Measurements from ENCODE around the gene RMC1.
"Not testable (repeated sequence)": the region's sequence is repeated elsewhere in the genome, so short reads cannot be mapped to it uniquely, and the experiment has no call there.

Gene RMC1

GRCh38 chr18:23503038-23503962, at the start of gene RMC1:
RMC1 (plus strand) TSS chr18:23503511; CDS start chr18:23503619, 108 bp downstream.
- DNase-seq (ENCODE audit: low read depth in 2 of 2) = peak; percentile 93 to 96

GRCh38 chr18:23453680-23454058, 49.6 kb upstream of the RMC1 start:
- no peak for DNase-seq (ENCODE audit: low read depth in 2 of 2)

GRCh38 chr18:23456835-23457234, 46.5 kb upstream of the RMC1 start:
- DNase-seq (ENCODE audit: low read depth in 2 of 2) = no peak

DNA sequence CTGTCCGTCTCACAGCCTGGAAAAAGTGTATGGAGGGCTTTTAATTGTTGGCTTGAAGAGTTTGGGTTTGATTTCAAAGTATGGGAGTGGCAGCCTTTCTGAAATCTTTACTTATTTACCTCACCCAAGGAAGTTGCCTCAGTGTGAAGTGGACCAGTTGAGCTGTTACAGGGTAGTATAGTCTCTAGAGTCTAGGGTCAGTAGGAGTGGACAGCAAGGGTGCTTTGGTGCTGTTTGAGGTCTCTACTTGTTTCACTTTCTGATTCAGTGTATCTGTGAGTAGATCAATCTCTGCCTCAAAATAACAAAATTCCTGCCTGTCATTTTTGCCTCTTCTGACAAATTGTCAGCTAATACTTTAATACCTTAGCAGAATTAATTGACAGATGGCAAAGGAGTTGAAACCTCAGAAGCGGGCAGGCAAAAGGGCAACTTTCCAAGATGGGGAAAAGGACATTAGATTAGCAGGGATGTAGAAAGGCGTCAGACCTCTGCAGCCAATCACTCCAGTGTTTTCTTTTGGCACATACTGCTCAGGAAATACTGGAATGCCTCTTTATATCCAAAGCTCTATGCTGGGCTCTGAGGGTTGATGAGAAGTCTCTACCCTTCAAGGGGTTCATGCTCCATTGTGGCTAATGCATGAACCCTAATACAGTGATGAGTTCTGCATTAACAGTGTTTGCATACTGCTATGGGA, 44.3 kb upstream of the RMC1 start:
- no peak for DNase-seq (ENCODE audit: low read depth in 2 of 2)

- DNase-seq (ENCODE audit: low read depth in 2 of 2) = no peak
Measured at GRCh38 chr18:23459530-23459921, 43.8 kb upstream of the RMC1 start.

DNA sequence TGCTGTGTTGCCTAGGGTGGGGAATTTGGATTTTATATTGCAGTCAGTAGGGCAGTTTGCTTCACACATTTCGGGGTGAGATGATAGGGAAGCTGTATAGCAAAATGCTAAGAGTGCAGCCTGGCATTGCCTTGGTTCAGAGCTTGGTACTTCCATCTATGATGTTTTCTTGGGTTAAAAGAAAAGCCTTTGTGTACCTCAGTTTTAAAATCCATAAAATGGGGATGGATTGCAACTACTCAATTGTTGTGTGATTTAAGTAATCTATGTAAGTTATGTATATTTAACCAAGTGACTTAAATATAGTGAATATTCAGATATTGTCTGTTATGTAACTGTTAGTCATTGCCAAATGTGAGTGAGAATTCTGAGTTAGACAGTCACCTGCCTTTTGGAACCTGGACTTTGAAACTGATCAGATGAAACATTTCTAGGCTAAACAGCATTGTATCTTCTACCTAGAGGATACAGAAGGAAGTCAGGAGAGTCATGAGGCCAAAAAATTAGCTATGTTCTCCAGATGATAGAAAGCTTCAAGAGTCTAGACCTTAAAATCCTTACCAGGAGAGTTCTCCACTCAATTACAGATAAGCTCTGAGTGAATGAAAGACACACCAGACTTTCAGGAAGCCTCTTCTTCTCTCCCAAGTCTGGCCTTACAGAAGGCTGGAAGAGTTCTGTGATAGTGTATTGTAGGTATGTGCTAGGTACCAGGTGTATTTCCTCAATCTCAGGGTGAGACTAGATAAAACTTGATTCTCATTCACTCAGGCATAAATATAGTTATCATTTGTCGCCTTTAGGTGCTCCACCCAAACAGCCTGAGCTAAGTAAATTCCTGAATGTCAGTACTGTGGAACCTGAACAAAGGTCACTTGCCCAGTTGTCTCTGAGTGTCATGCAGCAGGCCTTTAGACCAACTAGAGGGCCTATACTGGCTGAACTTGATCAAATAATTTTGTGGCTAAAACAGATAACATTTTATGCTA, 42.7 kb upstream of the RMC1 start:
- no peak for DNase-seq (ENCODE audit: low read depth in 2 of 2)

DNA sequence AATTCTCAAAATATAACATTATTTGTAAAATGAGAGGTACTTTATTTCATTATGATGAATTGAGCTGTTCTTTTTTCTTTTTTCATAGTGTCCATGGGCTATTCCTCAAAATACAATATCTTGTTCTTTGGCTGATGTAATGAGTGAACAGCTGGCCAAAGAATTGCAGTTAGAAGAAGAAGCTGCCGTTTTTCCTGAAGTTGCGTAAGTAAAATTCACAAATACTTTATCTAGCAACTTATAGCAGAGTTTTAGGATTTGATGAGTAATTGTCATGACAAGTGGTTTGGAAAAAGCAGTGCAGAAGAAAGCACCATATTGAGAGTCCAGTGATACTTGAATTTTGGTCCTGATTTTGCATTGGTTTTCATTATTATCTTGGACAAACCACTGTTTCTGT, 40.4 kb upstream of the RMC1 start:
- no peak for DNase-seq (ENCODE audit: low read depth in 2 of 2)

GRCh38 chr18:23468753-23469459, 34.4 kb upstream of the RMC1 start:
- no peak for DNase-seq (ENCODE audit: low read depth in 2 of 2)

DNA sequence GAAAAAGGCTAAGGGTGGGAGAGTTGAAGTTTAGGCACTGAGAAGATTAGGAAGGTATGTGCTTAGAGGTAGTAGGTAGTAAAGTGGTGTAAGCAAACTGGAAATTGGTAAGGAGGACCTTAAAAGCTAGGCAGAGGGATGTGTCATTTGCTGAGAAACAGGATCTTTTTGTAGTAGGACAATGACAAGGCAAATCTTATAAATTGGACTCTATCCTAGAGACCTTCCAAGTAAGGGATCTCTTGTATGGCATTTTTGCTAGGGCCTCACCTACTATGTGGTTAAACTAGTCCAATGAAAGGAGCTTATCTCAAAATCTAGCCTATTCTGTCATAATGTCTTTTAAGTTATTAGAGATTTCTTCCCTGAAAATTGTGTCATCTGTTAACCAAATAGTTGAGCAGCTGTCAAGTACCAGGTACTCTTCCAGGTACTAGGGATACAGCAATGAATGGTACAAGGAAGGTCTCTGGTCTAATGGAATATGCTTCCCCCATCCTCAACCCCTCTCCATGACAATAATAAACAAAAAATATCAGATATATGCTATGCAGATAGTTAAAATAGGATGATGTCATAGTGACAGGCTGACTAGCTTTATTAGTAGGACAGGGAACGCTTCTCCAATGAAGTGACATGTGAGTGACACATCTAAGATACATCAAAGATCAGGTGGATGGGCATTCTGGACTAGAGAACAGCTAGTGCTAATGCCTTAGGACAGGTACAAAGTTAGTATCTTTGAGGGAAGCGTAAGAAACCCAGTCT, 32.5 kb upstream of the RMC1 start:
- DNase-seq (ENCODE audit: low read depth in 2 of 2) = no peak

- no peak for DNase-seq (ENCODE audit: low read depth in 2 of 2)
Measured at GRCh38 chr18:23471486-23471885, 31.8 kb upstream of the RMC1 start.

GRCh38 chr18:23479829-23480505, 23.3 kb upstream of the RMC1 start:
- no peak for DNase-seq (ENCODE audit: low read depth in 2 of 2)

GRCh38 chr18:23484561-23485182, 18.6 kb upstream of the RMC1 start:
- DNase-seq (ENCODE audit: low read depth in 2 of 2) = no peak

DNA sequence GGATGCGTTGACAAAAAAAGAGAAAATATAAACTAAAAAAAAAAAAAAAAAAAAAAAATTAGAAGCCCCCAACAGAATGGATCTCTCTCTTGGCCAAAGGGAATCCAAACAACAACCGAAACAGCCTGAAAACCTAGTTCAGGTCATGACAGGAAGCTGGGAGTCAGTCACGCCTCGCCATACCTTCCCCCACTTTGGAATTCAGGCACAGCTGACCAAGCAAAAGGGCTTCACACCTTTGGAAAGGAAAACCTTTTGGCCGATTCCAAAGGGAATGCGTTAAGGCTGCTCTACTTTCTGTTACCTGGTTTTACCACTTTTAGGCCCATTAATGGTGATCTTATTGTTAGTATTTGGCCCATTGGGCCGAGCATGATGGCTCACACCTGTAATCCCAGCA, 17.9 kb upstream of the RMC1 start:
- no peak for DNase-seq (ENCODE audit: low read depth in 2 of 2)

DNA sequence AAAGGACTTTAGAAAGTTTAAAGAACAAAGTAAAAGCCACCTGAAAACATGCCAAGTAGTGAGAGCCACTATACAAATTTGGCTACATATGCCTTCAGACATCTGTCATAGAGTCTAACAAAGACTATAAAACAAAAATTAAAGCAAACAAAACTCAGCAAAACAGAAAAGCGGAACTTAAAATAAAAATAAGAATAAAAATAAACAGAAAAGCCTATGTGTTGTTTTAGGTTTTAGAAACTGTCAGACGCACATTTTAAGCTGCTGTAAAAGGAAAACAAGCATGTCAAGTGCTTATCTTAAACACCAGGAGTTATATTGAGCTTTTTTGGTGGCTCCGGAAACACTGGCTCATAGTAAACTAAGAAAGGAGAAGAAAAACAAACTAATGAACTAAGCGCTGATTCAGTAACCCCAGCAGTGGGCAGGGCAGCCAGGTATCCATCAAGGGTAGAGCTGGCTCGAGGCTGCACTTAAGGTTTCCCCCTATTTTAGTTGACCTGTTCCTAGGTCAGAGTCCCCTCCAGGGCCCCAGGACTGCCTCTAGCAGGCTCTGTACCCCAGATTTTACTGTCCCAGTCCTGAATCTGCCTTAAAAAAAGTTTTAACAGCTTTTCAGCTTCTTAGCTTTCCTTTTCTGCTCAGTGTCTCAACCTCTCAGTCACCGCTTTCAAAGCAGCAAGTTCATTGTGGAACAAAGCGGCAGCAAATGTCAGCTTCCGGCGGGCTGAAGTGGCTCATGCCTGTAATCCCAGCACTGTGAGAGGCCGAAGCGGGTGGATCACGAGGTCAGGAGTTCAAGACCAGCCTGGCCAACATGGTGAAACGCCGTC, 15.4 kb upstream of the RMC1 start:
- peak; percentile 11 to 28 for DNase-seq (ENCODE audit: low read depth in 2 of 2)

- DNase-seq (ENCODE audit: low read depth in 2 of 2) = not testable (repeated sequence)
Measured at GRCh38 chr18:23489586-23489985, 13.7 kb upstream of the RMC1 start.

DNA sequence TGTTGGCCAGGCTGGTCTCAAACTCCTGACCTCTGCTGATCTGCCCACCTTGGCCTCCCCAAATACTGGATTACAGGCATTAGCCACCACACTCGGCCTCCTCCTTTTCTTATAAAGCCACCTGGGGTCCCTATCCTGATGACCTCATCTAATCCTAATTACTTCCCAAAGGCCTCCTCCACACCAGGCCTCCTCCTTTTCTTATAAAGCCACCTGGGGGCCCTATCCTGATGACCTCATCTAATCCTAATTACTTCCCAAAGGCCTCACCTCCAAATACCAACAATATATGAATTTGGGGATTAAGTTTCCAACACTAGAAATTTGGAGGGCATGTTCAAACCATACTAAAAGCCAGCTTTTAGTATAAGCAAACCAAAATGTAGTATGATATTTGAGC, 9.7 kb upstream of the RMC1 start:
- DNase-seq (ENCODE audit: low read depth in 2 of 2) = no peak

GRCh38 chr18:23494992-23495391, 8.3 kb upstream of the RMC1 start:
- no peak for DNase-seq (ENCODE audit: low read depth in 2 of 2)

DNA sequence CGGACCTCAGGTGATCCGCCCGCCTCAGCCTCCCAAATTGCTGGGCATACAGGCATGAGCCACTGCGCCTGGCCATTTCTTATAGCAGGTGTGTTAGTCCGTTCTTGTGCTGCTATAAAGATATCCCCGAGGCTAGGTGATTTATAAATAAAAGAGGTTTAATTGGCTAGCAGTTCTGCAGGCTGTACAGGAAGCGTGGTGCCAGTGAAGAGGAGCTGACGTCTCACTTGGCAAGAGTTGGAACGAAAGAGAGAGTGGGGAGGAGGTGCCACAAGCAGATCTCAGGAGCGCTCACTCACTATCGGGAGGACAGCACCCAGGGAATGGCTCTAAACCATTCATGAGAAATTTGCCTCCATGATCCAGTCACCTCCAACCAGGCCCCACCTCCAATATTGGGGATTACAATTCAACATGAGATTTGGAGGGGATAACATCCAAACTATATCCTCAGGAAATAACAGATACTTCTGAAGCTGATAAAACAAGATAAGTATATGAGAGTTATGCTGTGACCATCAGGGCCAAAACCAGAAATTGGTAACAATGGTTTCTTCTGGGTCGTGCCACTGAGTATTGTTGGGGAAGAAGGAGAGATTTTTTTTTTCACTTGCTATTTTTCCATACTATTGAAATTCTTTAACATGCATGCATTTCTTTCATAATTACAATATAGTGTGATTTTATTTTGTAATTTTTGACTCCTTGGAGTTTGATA, 7.4 kb upstream of the RMC1 start:
- DNase-seq (ENCODE audit: low read depth in 2 of 2) = no peak
